Fibroblast of pulmonary artery (primary cell): ENCODE measurements around the gene LSR.

Source experiments
- DNase-seq: peaks from one replicate; pipeline ENCODE4 v3.0.0-alpha.2; 2010; ENCODE audit warnings: low read depth
- H3K4me3 ChIP-seq: replicated peaks from 2 replicates; pipeline ENCODE4 v1.5.1; 2011; ENCODE audit warnings: low read depth, mild to moderate bottlenecking, control low read depth, low read length, moderate library complexity
- TF ChIP-seq, protein P1 (sequence below): IDR thresholded peaks from 2 replicates; pipeline ENCODE4 v1.5.1; 2011; ENCODE audit warnings: mild to moderate bottlenecking, control low read depth, low read length, inconsistent platforms; ENCODE audit errors: missing control alignments

Gene LSR

DNA sequence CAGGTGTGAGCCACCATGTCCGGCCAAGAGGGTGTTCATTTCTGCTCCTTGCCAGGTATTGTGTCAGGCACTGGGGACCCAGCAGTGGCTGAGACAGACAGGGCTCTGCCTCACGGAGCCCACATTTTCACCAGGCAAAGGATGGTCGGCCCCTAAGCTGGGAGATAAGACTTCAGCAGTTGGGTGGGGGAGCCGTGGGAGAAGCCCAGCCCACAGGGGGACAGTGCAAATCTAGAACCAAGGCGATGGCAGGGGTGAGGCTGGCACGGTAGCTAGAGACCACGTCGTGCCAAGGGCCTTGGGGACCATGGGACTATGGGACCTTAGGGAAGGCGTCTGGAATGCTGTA, 8.3 kb downstream of the LSR start:
- TF ChIP-seq, protein P1, sequence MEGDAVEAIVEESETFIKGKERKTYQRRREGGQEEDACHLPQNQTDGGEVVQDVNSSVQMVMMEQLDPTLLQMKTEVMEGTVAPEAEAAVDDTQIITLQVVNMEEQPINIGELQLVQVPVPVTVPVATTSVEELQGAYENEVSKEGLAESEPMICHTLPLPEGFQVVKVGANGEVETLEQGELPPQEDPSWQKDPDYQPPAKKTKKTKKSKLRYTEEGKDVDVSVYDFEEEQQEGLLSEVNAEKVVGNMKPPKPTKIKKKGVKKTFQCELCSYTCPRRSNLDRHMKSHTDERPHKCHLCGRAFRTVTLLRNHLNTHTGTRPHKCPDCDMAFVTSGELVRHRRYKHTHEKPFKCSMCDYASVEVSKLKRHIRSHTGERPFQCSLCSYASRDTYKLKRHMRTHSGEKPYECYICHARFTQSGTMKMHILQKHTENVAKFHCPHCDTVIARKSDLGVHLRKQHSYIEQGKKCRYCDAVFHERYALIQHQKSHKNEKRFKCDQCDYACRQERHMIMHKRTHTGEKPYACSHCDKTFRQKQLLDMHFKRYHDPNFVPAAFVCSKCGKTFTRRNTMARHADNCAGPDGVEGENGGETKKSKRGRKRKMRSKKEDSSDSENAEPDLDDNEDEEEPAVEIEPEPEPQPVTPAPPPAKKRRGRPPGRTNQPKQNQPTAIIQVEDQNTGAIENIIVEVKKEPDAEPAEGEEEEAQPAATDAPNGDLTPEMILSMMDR = no peak
- DNase-seq = no peak

GRCh38 chr19:35260694-35261304, 12.0 kb downstream of the LSR start:
- no peak for DNase-seq
- no peak overlapping the region for H3K4me3 ChIP-seq
- TF ChIP-seq, protein P1 = no peak

More for the DNA sequence above, 8.3 kb downstream of the LSR start:
- H3K4me3 ChIP-seq = no peak overlapping the region

- TF ChIP-seq, protein P1 = no peak
- no peak for DNase-seq
- H3K4me3 ChIP-seq = no peak overlapping the region
Measured at GRCh38 chr19:35261356-35262100, 12.7 kb downstream of the LSR start.

DNA sequence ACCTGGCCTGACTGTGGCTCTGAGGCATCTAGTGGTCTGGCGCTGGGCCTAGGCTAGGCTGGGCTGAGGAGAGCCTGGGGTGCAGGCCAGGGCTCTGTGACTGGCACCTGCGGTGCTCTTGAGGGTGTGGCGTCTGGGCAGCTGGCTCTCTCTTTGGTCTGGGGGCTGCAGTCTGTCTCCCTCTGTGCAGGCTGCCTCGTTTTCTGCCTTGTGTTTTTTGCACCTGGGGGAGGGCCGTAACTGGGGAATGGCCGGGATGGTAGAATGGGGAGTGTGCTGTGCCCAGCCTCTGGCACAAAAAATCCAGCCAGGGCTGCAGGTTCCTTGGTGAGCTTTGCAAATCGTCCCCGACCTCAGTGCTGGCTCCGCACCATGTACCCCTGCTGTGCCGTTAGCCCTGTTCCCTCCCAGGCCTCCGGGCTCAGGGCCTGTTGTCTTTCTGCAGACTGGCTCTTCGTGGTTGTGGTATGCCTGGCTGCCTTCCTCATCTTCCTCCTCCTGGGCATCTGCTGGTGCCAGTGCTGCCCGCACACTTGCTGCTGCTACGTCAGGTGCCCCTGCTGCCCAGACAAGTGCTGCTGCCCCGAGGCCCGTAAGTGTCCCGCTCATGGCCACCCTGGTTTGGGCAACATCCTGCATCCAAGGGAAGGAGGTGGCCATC, 13.4 kb downstream of the LSR start:
- TF ChIP-seq, protein P1 = no peak
- no peak overlapping the region for H3K4me3 ChIP-seq
- no peak for DNase-seq

DNA sequence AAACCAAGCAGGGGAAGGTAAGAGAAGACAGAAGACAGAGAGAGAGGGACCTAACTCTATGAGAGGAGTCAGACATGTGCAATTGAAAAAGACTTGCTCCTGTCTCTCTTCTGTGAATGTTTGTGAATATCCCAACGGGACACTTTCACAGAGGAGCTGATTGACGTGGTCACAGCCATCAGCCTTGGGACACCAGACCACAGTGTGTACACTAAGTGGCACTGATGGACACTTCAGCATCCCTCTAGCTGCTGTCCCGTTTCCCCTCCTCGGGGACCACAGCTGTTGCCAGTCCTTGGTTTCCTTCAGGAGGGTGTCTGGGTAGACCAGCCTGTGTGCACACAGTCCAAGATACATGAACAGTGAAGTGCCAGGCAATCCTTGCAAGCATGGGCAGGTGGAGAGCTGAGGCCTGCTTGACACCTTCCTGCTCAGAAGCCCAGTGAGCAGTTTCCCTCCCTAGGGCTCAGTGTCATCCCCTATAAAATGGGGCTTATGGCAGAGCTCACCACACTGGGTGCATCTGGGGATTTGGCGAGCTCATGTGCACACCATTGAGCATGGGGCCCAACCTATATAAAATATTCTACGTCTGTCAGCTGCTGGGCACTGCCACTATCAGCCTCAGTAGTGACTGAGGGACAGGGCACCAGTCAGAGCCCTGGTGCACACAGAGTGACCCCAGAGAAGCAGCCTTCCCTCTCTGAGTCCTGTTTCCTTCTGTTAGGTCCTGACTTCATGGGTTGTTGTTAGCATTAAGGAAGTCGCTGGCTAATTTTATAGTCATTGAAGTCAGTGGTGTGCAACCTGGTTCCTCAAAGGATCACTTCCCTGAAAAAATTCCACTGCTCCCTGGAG, 15.7 kb downstream of the LSR start:
- TF ChIP-seq, protein P1 = no peak
- no peak for DNase-seq
- no peak overlapping the region for H3K4me3 ChIP-seq

DNA sequence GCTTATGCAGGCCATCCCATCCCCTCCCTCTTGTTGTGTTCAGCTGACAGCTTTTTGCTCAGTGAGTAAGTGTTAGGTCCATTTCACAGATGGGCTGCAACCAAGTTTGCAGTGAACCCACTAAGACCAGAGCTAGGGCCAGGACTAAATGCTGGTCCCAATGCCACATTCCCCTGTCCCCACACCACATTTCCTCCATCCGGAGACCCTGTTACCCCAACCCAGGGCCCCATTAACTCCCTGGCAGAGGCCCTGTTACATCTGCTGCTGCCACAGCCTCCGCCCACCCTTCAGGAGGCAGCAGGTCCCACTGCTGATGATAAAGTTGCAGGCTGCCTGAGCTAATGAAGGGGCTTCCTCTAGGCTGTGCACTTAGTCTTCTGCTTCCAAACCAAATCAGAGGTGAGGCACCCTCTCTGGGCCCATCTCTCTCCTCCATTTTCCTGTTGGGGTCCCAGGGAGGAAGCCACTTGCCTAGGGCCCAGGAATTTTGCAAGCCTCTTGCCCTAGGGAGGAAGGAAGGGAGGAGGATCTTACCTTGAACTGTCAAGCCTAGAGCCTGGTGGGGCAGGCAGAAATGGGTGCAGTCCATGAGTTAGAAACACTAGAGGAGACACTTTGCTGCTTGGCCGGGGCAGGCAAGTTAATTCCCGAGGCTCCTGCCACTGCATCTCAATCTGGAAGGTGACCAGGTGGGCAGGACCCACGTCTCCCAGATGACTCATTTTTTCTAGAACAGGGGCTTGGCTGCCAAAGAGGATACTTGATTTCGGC, 16.5 kb downstream of the LSR start:
- H3K4me3 ChIP-seq = no peak overlapping the region
- TF ChIP-seq, protein P1 = no peak
- DNase-seq = no peak
